HFFc6 (cell line): ENCODE measurements around the gene FYB2. TPM values are rescaled to one million over a fixed set of nuclear protein-coding genes. Genes with fewer than 3 reads are reported as not detected.

Experiments
- DNase-seq: peaks from one replicate; pipeline ENCODE4 v3.0.0-alpha.2; 2018
- H3K27ac Mint-ChIP-seq: 2 replicates; pipeline ENCODE4 v1.8.0; 2020; ENCODE audit warnings: mild to moderate bottlenecking, mixed read lengths
- H3K27me3 Mint-ChIP-seq: 2 replicates; pipeline ENCODE4 v1.8.0; 2021; ENCODE audit warnings: mild to moderate bottlenecking, moderate library complexity, mixed read lengths; ENCODE audit not compliant: insufficient read depth
- H3K36me3 Mint-ChIP-seq: 2 replicates; pipeline ENCODE4 v1.8.0; 2021; ENCODE audit warnings: low read depth, mixed read lengths
- H3K4me1 Mint-ChIP-seq: 2 replicates; pipeline ENCODE4 v1.8.0; 2020; ENCODE audit warnings: low read depth, mixed read lengths
- H3K4me3 Mint-ChIP-seq: 2 replicates; pipeline ENCODE4 v1.8.0; 2020; ENCODE audit warnings: mild to moderate bottlenecking, moderate library complexity, mixed read lengths
- H3K9me3 Mint-ChIP-seq: 2 replicates; pipeline ENCODE4 v1.8.0; 2020; ENCODE audit warnings: mild to moderate bottlenecking, mixed read lengths
- CTCF ChIP-seq: fragments of 200-600 bp; sonication (generic); IDR thresholded peaks from 2 replicates; pipeline ENCODE4 v1.5.0; 2021; ENCODE audit warnings: antibody characterized with exemption, mild to moderate bottlenecking
- total RNA-seq, 6 experiments: library from RNA; stranded (reverse); fragmentation: NEBNext Ultra II Directional; extraction: Animal tissue kit (Norgen Biotek cat#: 25700); gene quantifications; 2 replicates in 1 of 6; 3 replicates in 5 of 6; pipeline ENCODE4 v1.2.3, GENCODE V29; 2021

Gene FYB2
- total RNA-seq, 6 experiments from 2014 or later, result 0.11 TPM; not detected in 5

- Mint-ChIP-seq H3K4me1 (peaks cover 40% of the 10 kb centered on the region), H3K27ac (no peak overlapping the region), H3K27me3 (0 out of 2 replicates have a peak, but pooled peaks cover 2% of the 10 kb centered on the region), H3K4me3 (no peak overlapping the region), H3K36me3 (no peaks in the 10 kb centered on the region), H3K9me3 (no peaks in the 10 kb centered on the region)
- DNase-seq, result no peak
- TF ChIP-seq CTCF, result no peak
Observed at GRCh38 chr1:56863265-56863992, 44.2 kb upstream of the FYB2 start.

- peaks cover 6% of the 10 kb centered on the region for H3K4me1 Mint-ChIP-seq
- DNase-seq, result no peak
- no peak for TF ChIP-seq CTCF
- no peak overlapping the region for H3K4me3 Mint-ChIP-seq
- H3K27me3 Mint-ChIP-seq, result 0 out of 2 replicates have a peak, but pooled peaks cover 2% of the 10 kb centered on the region
- no peak overlapping the region for H3K27ac Mint-ChIP-seq
- H3K36me3 Mint-ChIP-seq, result no peaks in the 10 kb centered on the region
- H3K9me3 Mint-ChIP-seq, result no peaks in the 10 kb centered on the region
Observed at GRCh38 chr1:56859287-56859686, 40.1 kb upstream of the FYB2 start.

- H3K27me3 Mint-ChIP-seq, result 0 out of 2 replicates have a peak, but pooled peaks cover 2% of the 10 kb centered on the region
- no peak overlapping the region for H3K4me3 Mint-ChIP-seq
- H3K27ac Mint-ChIP-seq, result no peak overlapping the region
- H3K36me3 Mint-ChIP-seq, result no peaks in the 10 kb centered on the region
- no peaks in the 10 kb centered on the region for H3K9me3 Mint-ChIP-seq
- no peak for DNase-seq
- peaks cover 7% of the 10 kb centered on the region; the same call in 1 of the 2 replicates for H3K4me1 Mint-ChIP-seq
- no peak for TF ChIP-seq CTCF
Observed at GRCh38 chr1:56856186-56856585, 37.0 kb upstream of the FYB2 start.

DNA sequence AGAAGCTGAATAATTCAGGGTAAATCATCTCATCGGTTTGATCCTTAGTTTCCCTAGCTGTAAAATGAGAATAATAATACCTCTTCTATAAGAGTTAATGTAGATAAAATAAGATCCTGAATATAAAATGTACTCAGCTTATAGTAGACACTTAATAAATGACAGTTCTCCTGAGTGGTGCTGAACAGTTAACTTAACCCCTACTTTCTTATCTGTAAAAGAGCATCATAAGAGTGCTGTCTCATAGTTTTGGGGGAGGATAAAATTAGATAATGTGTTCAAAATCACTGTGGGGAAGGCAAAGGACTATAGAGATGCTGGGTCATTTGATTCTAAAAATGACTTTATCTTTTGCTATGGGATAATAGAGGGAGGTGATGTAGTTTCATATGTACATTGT lies 36.0 kb upstream of the FYB2 start:
- H3K4me3 Mint-ChIP-seq, result no peak overlapping the region
- DNase-seq, result no peak
- no peaks in the 10 kb centered on the region for H3K36me3 Mint-ChIP-seq
- H3K27ac Mint-ChIP-seq, result no peak overlapping the region
- no peaks in the 10 kb centered on the region for H3K9me3 Mint-ChIP-seq
- H3K27me3 Mint-ChIP-seq, result peaks cover 2% of the 10 kb centered on the region; the same call in 1 of the 2 replicates
- H3K4me1 Mint-ChIP-seq, result peaks cover 7% of the 10 kb centered on the region; the same call in 1 of the 2 replicates
- TF ChIP-seq CTCF, result no peak

- Mint-ChIP-seq H3K36me3 (no peaks in the 10 kb centered on the region), H3K9me3 (no peaks in the 10 kb centered on the region), H3K27ac (no peak within 1 kb of the TSS), H3K27me3 (peaks cover 2% of the 10 kb centered on the region; the same call in 1 of the 2 replicates), H3K4me3 (no peak within 1 kb of the TSS), H3K4me1 (peaks cover 7% of the 10 kb centered on the region; the same call in 1 of the 2 replicates)
- no peak for TF ChIP-seq CTCF
- DNase-seq, result no peak
Observed at GRCh38 chr1:56854521-56855099, 35.4 kb upstream of the FYB2 start, which contains the start of gene C8A. Gene C8A (plus strand): TSS chr1:56854797. CDS start chr1:56854902, 105 bp downstream.
